K562 (cell line): ENCODE data around the gene CEBPE. TPM values are rescaled to one million over a fixed set of nuclear protein-coding genes. Genes with fewer than 3 reads are reported as not detected.
A peak's percentile ranks its signal among the peaks of the same experiment; 100 is the strongest.

Source experiments
- CHD7 ChIP-seq: fragments of 200-600 bp; sonication (generic); IDR thresholded peaks from one replicate; pipeline ENCODE4 v1.6.1; 2012; ENCODE audit warnings: mild to moderate bottlenecking, low read depth, low read length, inconsistent platforms
- CTCF ChIP-seq, 3 experiments: IDR thresholded peaks in 2 of 3; conservative IDR thresholded peaks in 1 of 3; 2 replicates each; pipeline ENCODE4 v1.5.1; 2011 to 2012; ENCODE audit warnings: low read length in 3 of 3, mild to moderate bottlenecking in 3 of 3, control low read depth in 2 of 3, improper control_type of control experiment in 1 of 3, inconsistent platforms in 1 of 3, low read depth in 1 of 3, mixed read lengths in 1 of 3, moderate library complexity in 1 of 3; ENCODE audit not compliant: insufficient read depth in 2 of 3
- NR2C2 ChIP-seq, 2 experiments: fragments of 200-800 bp in 1 of 2; sonication (Bioruptor generic) in 1 of 2; sonication (generic) in 1 of 2; formaldehyde crosslinking in 1 of 2; IDR thresholded peaks; 2 replicates each; pipeline versions ENCODE4 v1.6.1 to v1.8.0; 2016 to 2022; ENCODE audit warnings: mild to moderate bottlenecking in 1 of 2, missing compliant biosample characterization in 1 of 2, missing genetic modification characterization in 1 of 2, missing genetic modification reagents in 1 of 2
- POLR2A ChIP-seq: fragments of 450-650 bp; conservative IDR thresholded peaks from 2 replicates; pipeline ENCODE4 v1.6.1; 2016
- SOX6 ChIP-seq: fragments of 450-650 bp; IDR thresholded peaks from 2 replicates; pipeline ENCODE4 v1.6.1; 2014; ENCODE audit warnings: mild to moderate bottlenecking
- TAL1 ChIP-seq: fragments of 450-650 bp; IDR thresholded peaks from 2 replicates; pipeline ENCODE4 v1.6.1; 2016; ENCODE audit warnings: mild to moderate bottlenecking
- TFAP4 ChIP-seq: sonication (generic); formaldehyde crosslinking; IDR thresholded peaks from 2 replicates; pipeline ENCODE4 v1.8.0; 2022; ENCODE audit warnings: missing genetic modification reagents, mild to moderate bottlenecking, moderate library complexity, borderline replicate concordance
- ZNF140 ChIP-seq: fragments of 250-450 bp; sonication (Bioruptor Pico); IDR thresholded peaks from 2 replicates; pipeline ENCODE4 v1.8.0; 2021; ENCODE audit warnings: moderate library complexity, mild to moderate bottlenecking, inconsistent platforms
- ZNF165 ChIP-seq: fragments of 250-450 bp; sonication (Bioruptor Pico); IDR thresholded peaks from 2 replicates; pipeline ENCODE4 v1.4.0; 2020; ENCODE audit warnings: borderline replicate concordance
- ZNF639 ChIP-seq, 2 experiments: fragments of 200-800 bp in 1 of 2; sonication (Bioruptor generic) in 1 of 2; sonication (generic) in 1 of 2; formaldehyde crosslinking in 1 of 2; IDR thresholded peaks in 1 of 2; conservative IDR thresholded peaks in 1 of 2; 2 replicates each; pipeline versions ENCODE4 v1.5.0 to v1.6.1; 2016 to 2020; ENCODE audit warnings: missing compliant biosample characterization in 1 of 2, missing genetic modification characterization in 1 of 2, missing genetic modification reagents in 1 of 2
- ZNF717 ChIP-seq: fragments of 250-450 bp; sonication (Bioruptor Pico); IDR thresholded peaks from 2 replicates; pipeline ENCODE4 v1.5.0; 2021
- polyA plus RNA-seq, 8 experiments: library from polyadenylated mRNA; depleted of rRNA in 4 of 8; stranded (reverse) in 5 of 8; unstranded in 3 of 8; fragments of >200 nt; fragmentation: Nextera tagmentation in 2 of 8; fragmentation: Illumina TruSeq in 1 of 8; extraction: Ambion mirVana in 2 of 8; extraction: Trizol in 1 of 8; gene quantifications; 2 replicates each; pipeline versions ENCODE4 v1.2.1 to v1.2.3, GENCODE V29; 2011 to 2014; ENCODE audit warnings: inconsistent platforms in 1 of 8, missing spikeins in 1 of 8
- total RNA-seq, 7 experiments: library from RNA; depleted of rRNA in 6 of 7; stranded (reverse); fragments of >200 nt in 6 of 7; fragmentation: Illumina TruSeq in 2 of 7; extraction: Trizol in 2 of 7; gene quantifications; 2 replicates each; pipeline versions ENCODE4 v1.2.1 to v1.2.3, GENCODE V29; 2011 to 2021; ENCODE audit warnings: low replicate concordance in 1 of 7

The CEBPE gene
- total and polyA plus RNA-seq, 9 of the 15 experiments (the other 6 are each of a cell fraction or from before 2014, with no cell fraction given) = 0.09 to 0.15 (median 0.13) TPM; not detected in 6

GRCh38 chr14:23078692-23079116 lies 40.4 kb downstream of the CEBPE start (continued):
- TF ChIP-seq NR2C2 (CRISPR knock-in tag; IDR thresholded peaks at IDR 0.05) (no peak), NR2C2 (tag; IDR thresholded peaks at IDR 0.05) (peak; percentile 92), ZNF717 (CRISPR knock-in tag) (no peak), TAL1 (no peak), ZNF639 (CRISPR knock-in tag; conservative IDR thresholded peaks at IDR 0.05 in 1 of 2, IDR thresholded peaks at IDR 0.05 in 1 of 2) (0 out of 4 replicates have a peak, but pooled peaks of 1 of the 2 experiments have one; percentile 68), SOX6 (peak; percentile 65), TFAP4 (CRISPR knock-in tag) (peak; percentile 99), ZNF140 (CRISPR knock-in tag) (no peak), ZNF165 (CRISPR knock-in tag) (no peak), CHD7 (no peak), POLR2A (no peak), CTCF (IDR thresholded peaks at IDR 0.05 in 2 of 3, conservative IDR thresholded peaks at IDR 0.05 in 1 of 3; ENCODE audit: insufficient read depth in 2 of 3, low read depth in 1 of 3, low read length in 3 of 3) (peak in 1 of 3 experiments; percentile 27; a peak in 1 of 6 replicates)
